NCI-H2196 treated with DMSO at 0.1 percent for 48 hours (cell line): Measurements from ENCODE around the gene HS6ST3.

Source experiments
- DNase-seq: peaks from one replicate; lab custom pipeline; 2025; ENCODE audit not compliant: unreplicated experiment; lab: John Stamatoyannopoulos, UW

Gene HS6ST3

DNA sequence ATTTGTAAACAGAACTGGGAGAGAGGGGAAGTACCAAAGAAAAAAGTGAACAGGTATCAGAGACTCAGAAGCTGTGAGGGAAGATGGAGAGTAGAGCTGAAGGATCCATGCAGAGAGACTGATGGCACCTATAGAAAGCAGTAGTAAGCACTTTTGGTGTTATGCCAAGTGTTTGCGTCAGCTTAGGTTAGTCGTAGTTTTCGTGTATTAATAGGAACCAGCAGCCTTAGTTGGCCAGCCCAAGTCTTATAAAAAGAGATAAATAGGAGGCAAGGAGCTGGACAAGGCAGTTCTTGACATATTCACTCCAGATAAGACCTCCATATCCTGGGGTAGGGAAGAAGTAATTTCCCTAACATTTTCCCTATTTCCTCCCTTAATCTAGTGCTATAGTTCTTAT is 690.2 kb downstream of the HS6ST3 start:
- DNase-seq: no peak

DNA sequence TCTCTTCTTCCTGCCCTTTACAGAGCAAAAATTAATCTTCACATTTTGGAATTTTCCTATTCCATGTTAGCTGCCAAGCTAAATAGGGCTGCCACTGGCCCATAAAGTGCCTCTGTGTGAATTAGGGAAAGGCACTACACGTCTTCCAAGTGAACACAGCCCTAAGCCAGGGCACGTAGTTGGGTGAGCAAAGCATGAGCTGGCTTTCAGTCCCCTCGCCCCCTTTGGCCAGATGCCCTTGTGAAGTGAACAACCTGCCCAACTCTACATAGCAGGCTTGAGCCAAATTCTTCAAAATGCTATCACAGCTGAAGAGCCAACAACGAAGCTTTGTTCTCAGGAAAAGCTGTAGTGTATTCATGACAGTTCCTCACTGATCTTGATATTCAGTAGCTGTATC is 691.2 kb downstream of the HS6ST3 start:
- DNase-seq: no peak

DNA sequence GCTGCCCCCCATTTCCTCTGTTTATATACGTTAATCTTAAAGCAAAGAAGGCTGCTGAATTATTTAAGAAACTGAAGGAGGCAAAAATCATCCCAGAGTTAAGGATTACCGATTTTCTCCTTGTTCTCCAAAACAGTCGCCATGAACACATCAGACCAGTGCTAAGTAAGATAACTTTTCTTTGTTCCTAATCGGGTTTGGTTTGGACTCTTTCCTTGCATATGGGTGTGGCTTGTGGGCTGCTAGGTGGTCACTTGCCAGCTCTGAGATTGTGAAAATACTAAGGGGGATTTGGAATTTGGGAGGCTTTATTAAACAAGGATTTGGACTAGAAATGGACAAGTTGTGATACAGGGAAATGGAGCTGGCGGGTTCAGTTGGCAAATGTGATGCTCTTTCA is 692.3 kb downstream of the HS6ST3 start:
- no peak for DNase-seq

DNA sequence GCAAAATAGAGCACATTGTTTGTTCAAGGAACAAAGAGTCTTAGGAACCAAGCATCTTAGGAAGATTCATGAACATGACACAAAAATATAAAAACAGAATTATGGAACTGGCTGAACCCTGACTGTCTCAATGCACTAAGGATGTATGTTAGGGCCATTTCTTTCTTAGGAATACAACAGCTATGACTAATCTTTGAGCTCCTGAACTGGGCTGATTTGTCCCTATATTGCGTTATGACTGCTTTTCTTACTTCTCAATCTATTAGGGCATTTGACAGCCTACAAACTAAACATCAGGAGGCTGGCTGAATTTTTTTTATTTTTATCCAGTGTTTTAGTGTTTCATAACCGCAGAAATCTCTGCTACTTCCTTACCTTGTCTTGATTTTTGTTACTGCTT is 693.1 kb downstream of the HS6ST3 start:
- no peak for DNase-seq

DNA sequence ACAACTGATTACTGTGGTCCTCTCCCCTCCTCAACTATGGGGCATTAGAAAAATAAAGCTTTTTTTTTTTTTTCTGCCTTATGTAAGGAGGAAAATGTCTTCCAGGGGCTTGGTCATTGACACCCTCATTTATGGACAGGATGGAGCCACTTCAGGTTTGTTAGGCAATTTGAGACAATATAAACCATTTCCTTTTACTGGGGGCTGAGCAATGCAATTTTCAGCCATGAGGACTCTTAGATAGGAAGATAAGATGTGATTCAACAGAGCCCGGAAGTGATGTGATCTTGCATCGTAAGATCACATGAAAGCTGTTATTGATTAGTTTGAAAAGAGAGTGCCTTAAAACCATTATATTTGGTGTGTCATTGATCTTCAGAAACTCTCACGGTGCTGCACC is 693.6 kb downstream of the HS6ST3 start:
- DNase-seq: no peak

DNA sequence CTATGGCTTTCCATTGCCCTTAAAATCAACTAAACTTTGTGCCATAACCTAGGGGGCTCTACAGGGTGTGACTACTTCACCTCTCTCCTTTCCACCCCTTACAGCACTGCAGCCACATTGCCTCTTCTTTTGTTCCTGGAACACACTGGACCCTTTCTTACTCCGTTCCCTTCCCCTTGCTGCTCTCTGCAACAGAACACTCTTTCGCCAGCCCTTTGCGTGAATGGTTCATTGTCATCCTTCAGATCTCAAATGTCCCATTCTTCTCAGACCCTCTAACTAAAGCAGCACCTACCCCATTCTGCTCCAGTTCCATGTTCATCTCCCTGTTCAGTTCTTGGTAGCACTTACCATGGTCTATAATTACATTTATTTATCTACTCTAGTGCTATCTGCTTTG is 696.1 kb downstream of the HS6ST3 start:
- no peak for DNase-seq

DNA sequence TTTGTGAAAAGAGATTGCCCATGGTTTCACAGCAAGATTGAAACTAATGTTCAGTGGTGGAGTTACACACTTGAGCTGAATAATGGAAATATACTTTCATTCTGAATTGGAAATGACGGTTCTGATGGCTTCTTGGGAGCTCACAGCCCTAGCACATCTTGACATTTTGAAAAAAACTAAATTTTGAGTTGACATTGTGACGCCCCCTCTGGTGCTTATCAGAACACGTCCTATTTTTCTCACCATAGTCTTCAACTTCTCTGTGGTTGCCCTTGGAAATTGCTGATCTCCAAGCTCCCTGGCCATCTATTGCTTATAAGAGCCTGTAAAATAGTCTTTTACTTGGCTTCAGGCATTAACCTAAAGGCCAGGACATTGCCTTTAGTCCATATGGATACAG is 702.3 kb downstream of the HS6ST3 start:
- no peak for DNase-seq

DNA sequence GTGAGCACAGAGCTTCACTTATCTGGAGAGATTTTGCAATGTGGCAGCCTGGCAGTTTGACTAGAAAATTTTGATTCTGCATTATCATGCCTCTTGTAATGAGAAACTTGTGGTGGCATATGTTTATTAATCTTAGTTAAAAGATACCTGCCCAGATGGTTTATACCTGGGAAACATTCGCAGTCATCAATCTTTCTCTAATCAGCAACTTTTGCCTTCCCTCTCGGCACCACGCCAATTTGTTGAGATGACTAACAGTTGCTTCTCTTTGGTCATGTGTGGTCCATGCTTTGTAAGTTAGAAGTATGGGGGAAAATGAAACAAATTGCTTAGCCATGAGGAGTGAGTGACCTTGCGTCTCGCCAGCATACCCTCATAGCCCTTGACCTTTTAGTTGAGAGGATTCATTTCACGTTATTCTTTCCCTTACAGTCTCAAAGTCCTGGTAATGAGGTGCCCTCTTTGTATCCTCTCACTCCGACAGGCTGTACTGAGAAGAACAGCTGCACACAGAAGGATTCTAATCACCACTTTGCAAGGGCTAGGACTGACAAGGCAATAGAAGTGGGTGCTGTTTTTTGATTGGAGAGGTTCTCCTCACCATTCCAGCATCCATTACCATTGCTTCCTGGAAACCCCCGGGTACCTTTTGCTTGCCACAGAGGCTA is 703.0 kb downstream of the HS6ST3 start:
- DNase-seq: no peak

DNA sequence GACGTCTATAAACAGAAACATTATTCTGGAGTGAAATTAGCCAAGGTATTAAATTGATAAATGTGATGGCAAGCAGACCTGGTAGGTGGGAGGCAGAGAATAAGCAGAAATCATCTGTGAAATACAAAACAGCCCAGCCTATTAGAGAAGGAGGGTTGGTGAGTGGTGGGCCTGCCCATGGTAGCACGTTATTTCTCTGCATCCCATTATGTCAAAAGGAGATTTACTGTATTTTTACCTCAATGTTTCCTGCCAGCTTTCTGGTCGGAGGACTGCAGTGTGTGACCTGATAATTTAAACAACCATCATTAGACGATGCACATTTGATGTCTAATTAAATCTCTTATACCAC is 703.5 kb downstream of the HS6ST3 start:
- DNase-seq: no peak

DNA sequence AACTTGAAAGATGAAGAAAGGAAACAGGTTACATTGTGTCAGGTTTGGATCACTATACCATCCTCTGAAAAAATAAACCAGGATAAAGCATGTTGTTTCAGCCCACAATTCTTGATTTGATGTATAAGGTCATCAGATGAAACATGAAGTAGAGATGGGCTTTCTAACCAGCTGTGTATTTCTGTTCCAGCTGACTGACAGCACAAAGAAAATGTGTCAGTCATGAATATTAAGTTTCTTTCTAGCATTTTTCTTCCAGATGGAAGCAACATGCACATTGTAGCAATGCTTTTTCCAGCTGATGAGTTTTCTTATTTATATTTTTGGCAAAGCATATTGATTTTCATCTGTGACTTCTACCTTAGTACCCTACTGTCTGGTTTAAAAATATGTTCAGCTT is 704.8 kb downstream of the HS6ST3 start:
- no peak for DNase-seq

DNA sequence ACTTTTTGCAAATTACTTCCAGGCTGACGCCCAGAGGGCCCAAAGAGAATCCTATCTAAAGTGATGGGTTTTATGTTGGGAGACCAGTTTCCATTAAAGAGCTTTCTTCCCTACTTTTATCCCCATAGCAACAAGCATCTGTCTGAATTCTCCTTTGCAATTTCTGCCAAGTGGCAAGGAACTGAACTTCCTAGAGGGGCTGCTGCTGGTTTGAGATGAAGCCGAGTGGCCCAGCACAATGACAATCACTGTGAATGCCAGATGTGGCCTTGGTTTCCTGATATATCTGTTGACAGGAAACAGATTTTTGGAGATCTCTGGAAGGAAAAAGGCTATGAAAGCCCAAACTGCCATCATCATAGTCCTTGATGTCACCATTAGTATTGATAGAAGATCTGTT is 705.8 kb downstream of the HS6ST3 start:
- DNase-seq: no peak

DNA sequence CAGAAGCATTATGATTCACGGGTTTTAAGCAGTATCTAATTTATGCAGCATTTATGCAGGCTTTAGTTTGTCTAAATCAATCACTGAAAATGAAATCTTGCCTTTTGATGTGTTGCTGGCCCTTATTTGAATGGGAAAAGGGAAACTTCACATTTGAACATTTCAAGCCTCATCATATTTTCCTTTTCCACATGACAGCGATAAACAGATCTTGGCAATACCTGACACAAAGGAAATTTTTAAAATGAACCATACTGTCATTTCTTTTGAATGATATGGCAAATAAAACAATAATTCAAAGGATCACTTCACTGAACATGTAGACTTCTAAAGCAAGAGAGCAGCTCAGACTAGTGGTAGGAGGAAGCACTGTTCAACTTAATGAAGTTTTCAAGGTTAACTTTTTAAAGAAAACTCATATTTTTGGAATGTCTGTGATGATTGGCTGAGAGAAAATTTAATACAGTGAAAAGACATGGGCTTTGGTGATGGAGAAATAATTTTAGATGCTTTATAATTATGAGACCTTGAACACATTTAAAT is 706.3 kb downstream of the HS6ST3 start:
- DNase-seq: no peak

DNA sequence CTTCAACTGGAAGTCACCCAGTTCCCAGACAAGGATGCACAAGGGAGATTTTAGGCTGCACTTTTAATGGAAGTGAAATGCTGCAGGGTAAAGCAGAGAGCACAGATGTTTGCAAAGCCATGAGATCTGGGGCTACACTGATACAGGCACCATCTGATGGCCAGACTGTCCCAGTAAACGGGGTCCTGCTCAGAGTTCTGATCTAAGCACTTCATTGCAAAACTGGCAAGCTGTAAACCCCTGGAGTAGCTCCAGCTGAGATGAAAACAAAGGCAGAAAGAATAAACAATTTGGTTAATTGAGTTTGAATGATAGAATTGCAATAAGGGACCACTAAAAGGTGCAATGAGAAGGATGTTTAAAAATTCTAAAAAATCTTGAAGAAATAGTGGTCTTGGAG is 707.2 kb downstream of the HS6ST3 start:
- DNase-seq: no peak

DNA sequence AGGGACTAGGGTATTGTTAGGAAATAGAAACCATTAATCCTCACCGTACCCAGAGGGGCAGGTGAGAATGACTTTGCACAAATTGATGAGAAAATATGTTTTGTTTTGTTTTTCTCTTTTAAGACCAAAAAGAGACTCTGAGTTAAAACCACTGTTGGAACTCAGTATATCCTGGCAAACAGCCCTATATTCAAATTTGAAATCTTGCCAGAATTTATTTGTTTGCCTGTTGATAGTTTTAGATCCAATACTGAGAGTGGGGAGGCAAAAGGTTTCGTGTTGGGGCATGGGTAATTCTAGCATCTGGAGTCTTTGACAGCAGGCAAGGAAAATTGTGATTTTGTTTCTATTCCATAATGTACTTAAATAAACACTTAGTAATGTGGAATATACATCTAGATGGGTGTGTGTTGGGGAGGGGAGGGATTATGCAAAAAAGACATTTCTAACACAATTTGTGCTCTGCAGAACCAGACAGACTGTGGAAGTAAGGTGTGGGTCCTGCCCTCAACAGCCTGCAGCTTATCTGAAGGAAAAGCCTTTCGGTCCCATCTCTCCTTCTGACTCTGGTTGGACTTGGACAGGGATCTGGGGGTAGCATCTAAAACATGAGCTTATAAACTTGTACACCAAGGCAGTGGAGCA is 713.7 kb downstream of the HS6ST3 start:
- DNase-seq: no peak

DNA sequence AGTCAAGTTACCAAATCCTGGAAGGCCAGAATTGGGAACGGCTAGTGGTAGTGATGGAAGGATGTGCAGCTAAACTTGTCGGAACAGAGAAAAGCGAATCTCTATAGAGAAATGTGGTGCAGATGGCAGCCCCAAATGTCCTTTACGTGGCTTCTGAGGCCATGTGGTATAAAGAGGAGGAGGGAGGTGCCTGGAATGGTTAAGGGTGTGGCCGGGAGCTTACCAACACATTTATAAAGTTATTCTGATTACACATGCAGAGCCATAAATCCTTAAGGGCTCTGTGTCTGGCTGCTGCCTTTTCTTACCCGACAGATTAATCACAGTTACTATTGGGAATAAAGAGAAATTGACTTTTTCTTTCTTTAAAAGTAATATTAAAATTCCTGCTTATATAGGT is 714.3 kb downstream of the HS6ST3 start:
- no peak for DNase-seq

DNA sequence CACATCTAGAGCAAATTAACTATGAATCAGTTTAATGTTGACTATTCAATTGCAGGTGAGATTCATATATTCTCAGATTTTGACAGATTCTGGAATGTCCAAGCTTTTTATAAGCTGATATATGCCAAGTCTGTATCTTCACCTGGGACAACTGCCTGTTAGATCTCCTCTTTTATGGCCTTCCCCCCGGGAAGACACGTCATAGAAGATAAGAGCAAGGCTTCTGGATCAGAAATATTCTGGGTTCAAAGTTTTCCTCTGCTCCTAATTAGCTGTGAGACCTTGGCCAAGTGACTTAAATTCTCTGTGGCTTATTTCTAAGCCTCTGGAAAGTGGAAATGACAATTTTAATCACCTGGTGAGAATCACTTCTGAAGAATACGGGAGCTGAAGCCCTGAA is 716.8 kb downstream of the HS6ST3 start:
- no peak for DNase-seq

DNA sequence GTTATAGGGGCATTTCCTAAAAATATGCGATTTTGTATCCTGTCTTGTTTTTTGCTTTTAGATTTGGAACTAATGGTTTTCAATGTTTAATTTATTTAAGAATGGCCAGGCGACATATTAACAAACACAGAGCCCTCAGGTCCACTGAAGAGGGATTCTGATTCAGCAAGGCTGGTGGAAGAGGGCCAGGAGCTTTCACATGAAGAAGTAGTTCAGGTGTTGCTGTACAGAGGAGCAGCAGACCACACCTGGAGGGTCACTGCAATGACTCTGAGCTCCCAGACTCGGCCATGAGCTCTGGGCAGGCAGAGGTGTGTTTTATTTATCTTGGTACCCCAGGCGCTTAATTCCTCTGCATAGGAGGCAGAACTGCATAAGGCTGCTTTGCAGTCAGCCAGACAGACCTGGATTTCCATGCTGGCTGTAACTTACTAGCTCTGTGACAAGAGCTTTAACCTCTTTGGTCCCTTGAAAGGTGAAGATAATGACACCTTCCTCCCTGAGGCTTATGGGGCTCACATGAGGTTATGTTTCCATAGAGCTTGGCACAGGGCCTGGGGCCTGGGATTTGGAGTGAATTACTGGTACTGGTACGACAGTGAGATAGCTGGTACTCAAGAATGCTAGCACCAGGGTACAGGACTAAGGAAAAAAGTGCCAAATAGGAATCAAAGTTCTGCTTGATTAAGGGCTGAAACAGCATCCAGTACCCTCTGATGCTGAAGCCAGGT is 719.6 kb downstream of the HS6ST3 start:
- no peak for DNase-seq

DNA sequence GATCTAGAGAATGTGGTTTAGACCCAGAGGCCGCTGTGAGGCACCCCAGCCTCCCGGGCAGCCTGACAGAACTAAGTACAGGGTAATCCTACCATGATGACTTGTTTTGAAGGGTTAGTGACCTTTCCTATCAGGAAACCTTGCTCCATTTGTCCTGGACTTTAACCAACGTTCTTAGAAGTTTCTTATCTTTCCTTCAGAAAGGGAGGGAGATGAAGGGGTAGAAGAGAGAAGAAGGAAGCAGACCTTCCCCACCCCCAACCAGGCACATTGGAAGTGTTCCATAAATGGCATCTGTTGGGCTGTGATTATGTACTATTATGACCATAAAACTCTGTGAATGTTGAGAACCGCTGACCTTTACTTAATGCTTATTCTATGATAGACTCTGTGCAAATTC is 720.2 kb downstream of the HS6ST3 start:
- DNase-seq: no peak

DNA sequence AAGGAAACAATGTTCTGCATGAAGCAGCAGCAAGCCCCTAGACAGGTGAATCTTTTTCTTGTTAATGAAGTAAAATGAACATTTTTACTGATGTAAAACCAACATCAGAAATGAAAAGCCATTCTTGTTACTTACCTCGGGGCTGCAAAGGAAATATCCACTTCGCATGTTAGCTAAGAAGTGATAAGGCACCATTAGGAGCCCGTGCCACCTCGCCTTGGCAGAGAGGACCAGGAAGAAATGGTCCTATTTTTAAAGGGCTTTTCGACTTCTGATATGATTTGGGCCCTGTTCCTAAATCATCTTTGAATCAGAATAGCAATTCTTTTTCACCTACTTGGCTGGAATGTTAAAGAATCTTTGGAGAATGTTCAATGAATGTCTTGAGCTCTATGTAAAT is 721.1 kb downstream of the HS6ST3 start:
- no peak for DNase-seq

DNA sequence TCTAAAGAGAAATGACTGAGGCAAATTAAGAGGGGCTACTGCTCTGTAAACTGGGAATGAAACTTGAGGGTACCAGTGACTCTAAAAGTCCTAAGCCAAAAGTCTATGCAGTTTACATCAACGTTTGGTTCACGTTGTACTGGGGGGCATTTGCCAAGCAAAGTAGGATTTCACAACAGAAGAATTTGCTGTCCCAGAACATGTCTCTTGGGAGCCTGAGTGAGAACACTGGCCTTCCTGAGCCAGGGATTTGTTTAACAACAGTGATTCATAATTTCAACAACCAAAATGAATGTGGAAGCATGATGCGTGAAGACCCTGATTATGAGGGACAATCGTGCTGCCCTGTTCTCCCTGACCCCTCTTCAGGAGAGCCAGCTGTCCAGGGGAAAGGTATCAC is 726.4 kb downstream of the HS6ST3 start:
- no peak for DNase-seq

DNA sequence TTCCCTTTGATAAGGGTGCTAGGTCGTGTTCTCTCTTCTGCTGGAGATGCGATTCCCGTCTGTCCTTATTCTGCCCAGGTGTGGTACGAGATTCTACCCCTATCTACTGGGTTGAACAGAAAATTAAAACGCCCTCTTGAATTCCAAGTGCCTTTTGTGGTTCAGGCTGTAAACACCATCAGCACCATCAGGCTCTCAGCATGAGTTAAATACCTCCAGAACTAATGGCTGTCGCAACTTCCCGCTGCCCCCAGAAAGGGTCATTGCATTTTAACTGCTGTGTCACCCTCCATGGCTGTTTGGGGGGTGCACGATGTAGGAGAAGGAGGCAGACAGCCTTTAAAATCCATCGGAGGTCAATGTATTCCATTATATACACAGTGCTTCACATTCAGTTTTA is 727.0 kb downstream of the HS6ST3 start:
- DNase-seq: no peak

DNA sequence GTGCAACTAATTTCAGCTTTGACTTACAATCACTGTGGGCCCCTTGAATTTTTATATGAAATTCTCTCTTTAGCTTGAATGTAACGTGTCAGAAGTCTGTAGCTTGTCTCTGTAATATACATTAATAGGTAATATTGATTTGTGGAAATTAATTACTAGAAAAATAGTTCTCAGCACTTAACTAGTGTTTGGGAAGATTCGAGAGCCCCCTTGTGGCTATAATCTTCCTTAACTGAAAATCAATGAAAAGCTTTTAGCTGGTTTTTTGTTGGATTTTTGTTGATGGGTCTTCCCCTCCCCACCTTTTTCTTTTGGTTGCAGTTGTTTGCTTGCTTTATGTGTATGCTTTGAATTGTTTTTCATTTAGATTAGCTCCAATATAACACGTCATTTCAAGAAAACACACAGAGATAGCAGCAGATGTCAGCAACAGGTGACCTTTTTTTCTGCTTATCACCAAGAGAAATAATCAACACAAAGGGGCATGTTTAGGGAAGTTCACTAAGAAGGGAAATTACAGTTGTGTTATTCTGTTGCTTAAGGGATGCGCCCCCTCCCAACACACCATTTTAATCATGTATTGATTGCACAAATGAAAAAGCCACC is 727.5 kb downstream of the HS6ST3 start:
- no peak for DNase-seq
